Upper lobe of right lung (tissue), 1 donor: Measurements from ENCODE around the gene TTLL1. TPM values are rescaled to one million over a fixed set of nuclear protein-coding genes. Genes with fewer than 3 reads are reported as not detected.

Experiments used
- ATAC-seq: fragments of 200-7000 bp; cut with Tn5 transposase; one replicate; pipeline ENCODE4 v1.9.1; 2020; ENCODE audit warnings: mild to moderate bottlenecking, moderate library complexity
- DNase-seq: peaks from one replicate; pipeline ENCODE4 v3.0.0-alpha.2; 2020
- H3K27ac ChIP-seq: fragments of 200-600 bp; one replicate; pipeline ENCODE4 v1.8.0; 2022
- H3K27me3 ChIP-seq: fragments of 200-600 bp; one replicate; pipeline ENCODE4 v1.8.0; 2022; ENCODE audit warnings: mild to moderate bottlenecking
- H3K36me3 ChIP-seq: fragments of 200-600 bp; one replicate; pipeline ENCODE4 v1.8.0; 2022
- H3K4me1 ChIP-seq: fragments of 200-600 bp; one replicate; pipeline ENCODE4 v1.8.0; 2022
- H3K4me3 ChIP-seq: fragments of 200-600 bp; one replicate; pipeline ENCODE4 v1.8.0; 2022; ENCODE audit warnings: mild to moderate bottlenecking
- H3K9me3 ChIP-seq: fragments of 200-600 bp; one replicate; pipeline ENCODE4 v1.8.0; 2022
- CTCF ChIP-seq: fragments of 200-600 bp; IDR thresholded peaks from one replicate; pipeline ENCODE4 v1.8.0; 2022; ENCODE audit warnings: antibody characterized with exemption
- intact Hi-C: fragments of 100-400 bp; cut with DNase I; formaldehyde crosslinking; loops from one replicate; pipeline ENCODE4 v1.11.0; 2022
- total RNA-seq: library from RNA; stranded (reverse); fragmentation: NEBNext Ultra II Directional; extraction: Animal tissue kit (Norgen Biotek cat#: 25700); gene quantifications from one replicate; pipeline ENCODE4 v1.2.1, GENCODE V29; 2021
- donor health status: DM: no; HTN: yes; CAD: no; lungs with severe emphysema.

TTLL1 gene
- total RNA-seq, 1 donor from 2014 or later = 5.1 TPM

DNA sequence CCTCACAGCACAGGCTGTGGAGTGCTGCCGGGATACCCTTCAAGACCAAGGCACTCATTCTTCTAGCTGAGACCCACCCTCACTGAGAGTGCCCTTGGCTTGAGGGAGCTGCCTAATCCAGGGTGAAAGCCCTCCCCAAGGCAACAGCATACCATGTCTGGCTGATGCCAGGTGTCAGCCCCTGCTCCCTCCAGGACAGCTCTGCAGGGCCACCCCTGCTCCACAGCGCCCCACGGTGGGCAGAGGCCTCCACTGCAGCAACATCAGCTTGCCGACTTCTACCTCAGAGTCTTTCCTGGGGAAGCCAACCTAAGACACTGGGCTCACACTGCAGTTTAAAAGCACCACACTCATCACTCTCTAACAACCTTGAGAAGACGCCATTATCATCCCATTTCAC lies 29.0 kb downstream of the TTLL1 start:
- H3K27ac ChIP-seq = no peak overlapping the region
- DNase-seq = no peak
- no peaks in the 10 kb centered on the region for H3K4me1 ChIP-seq
- no peaks in the 10 kb centered on the region for H3K27me3 ChIP-seq
- peaks cover 21% of the 10 kb centered on the region for H3K36me3 ChIP-seq
- intact Hi-C loops = no loop called here
- H3K9me3 ChIP-seq = no peaks in the 10 kb centered on the region
- peak; percentile 79 for ATAC-seq
- TF ChIP-seq CTCF = peak; percentile 48
- H3K4me3 ChIP-seq = no peak overlapping the region

DNA sequence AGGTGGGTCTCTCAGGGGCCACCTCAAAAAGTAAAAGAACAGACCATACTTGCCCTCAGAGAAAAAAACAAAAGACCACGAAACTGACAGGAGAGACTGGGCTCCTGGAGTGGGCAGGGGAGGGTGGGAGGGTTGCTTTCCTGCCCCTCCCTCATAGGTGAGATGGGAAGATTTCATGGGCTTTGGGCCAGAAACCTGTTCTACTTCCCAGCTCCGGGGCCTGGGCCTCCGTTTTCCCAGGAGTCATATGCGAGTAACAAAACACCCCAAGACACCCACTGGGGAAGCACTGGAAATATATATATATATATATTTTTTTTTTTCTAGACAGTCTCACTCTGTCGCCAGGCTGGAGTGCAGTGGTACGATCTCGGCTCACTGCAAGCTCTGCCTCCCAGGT lies 31.6 kb downstream of the TTLL1 start:
- ATAC-seq = no peak
- no peaks in the 10 kb centered on the region for H3K27me3 ChIP-seq
- H3K4me1 ChIP-seq = no peaks in the 10 kb centered on the region
- no peak overlapping the region for H3K27ac ChIP-seq
- H3K4me3 ChIP-seq = no peak overlapping the region
- TF ChIP-seq CTCF = no peak
- DNase-seq = no peak
- H3K36me3 ChIP-seq = peaks cover 10% of the 10 kb centered on the region
- H3K9me3 ChIP-seq = no peaks in the 10 kb centered on the region
- intact Hi-C loops = no loop called here

DNA sequence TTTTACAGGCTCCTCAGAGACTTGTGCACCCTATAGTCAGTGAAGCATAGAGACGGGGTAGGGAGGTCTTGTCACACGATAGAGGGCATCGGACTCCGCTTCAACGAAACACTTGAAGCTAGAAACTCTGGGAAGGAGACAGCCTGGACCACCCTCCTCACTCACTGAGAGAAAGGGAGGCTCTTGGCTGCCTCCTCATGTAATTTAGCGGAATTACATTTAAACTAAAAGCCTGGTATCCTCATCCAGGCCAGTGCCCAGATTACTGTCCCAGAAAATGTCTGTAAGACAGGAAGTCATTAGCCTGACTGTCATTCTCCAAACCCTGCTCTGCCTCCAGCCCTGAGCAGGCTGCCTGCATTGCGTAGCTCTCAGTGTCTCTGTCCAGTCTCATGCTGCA lies 36.0 kb downstream of the TTLL1 start:
- no peaks in the 10 kb centered on the region for H3K9me3 ChIP-seq
- H3K36me3 ChIP-seq = no peaks in the 10 kb centered on the region
- DNase-seq (no peak), ATAC-seq (no peak)
- TF ChIP-seq CTCF = no peak
- no peaks in the 10 kb centered on the region for H3K4me1 ChIP-seq
- intact Hi-C loops = no loop called here
- H3K27me3 ChIP-seq = no peaks in the 10 kb centered on the region
- H3K27ac ChIP-seq = no peak overlapping the region
- H3K4me3 ChIP-seq = no peak overlapping the region

DNA sequence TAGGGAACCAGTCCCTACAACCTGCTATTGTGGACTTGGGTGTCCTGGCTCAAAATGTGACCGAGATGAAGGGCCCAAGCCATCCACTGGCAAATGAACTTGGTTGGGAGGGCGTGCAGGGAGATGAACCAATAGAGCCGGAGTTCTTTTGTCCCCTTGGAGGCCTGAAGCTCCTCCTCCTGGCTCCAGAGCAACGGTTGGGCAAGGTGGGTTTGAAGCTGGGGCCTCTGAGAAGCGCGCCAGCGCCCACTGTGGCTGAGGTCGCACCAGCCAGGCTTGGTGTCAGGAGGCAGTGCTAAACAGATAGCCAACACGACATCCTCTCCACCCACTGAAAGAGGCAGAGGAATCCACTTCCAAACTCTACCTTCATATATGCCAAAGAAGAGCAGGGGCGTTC lies 38.2 kb downstream of the TTLL1 start:
- no peaks in the 10 kb centered on the region for H3K4me1 ChIP-seq
- intact Hi-C loops = no loop called here
- H3K36me3 ChIP-seq = no peaks in the 10 kb centered on the region
- no peaks in the 10 kb centered on the region for H3K27me3 ChIP-seq
- H3K27ac ChIP-seq = no peak overlapping the region
- TF ChIP-seq CTCF = no peak
- ATAC-seq (no peak), DNase-seq (no peak)
- H3K9me3 ChIP-seq = no peaks in the 10 kb centered on the region
- H3K4me3 ChIP-seq = no peak overlapping the region

DNA sequence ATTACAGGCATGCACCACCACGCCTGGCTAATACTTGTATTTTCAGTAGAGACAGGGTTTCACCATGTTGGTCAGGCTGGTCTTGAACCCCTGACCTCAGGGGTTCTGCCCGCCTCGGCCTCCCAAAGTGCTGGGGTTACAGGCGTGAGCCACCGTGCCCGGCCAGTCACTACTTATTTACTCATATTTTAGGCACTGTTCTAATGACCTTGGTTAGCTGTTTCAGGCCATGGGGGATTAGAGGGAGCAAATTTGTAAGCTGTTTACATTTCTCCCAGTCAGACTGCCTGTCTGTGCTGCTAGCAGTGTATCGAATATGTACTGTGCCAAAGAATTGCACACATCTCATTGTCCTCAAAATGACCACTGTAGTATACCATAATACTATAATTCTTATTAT lies 41.6 kb downstream of the TTLL1 start:
- no peaks in the 10 kb centered on the region for H3K4me1 ChIP-seq
- no peak overlapping the region for H3K27ac ChIP-seq
- ATAC-seq = no peak
- intact Hi-C loops = no loop called here
- no peaks in the 10 kb centered on the region for H3K9me3 ChIP-seq
- H3K4me3 ChIP-seq = no peak overlapping the region
- TF ChIP-seq CTCF = no peak
- no peaks in the 10 kb centered on the region for H3K36me3 ChIP-seq
- no peak for DNase-seq
- no peaks in the 10 kb centered on the region for H3K27me3 ChIP-seq

- TF ChIP-seq CTCF = no peak
- Histone ChIP-seq H3K27me3 (no peaks in the 10 kb centered on the region), H3K36me3 (no peaks in the 10 kb centered on the region), H3K9me3 (no peaks in the 10 kb centered on the region), H3K4me1 (no peaks in the 10 kb centered on the region), H3K27ac (no peak overlapping the region), H3K4me3 (no peak overlapping the region)
- intact Hi-C loops = no loop called here
- ATAC-seq (no peak), DNase-seq (no peak)
Measured at GRCh38 chr22:43044290-43044712, 44.9 kb downstream of the TTLL1 start.
